ENCODE results near the gene PDIA5.

- TF ChIP-seq POLR2A (IDR thresholded peaks at IDR 0.05), result no peak
- TF ChIP-seq CTCF (IDR thresholded peaks at IDR 0.05), result no peak
Observed at GRCh38 chr3:123202451-123202850, 135.6 kb downstream of the PDIA5 start.
